ENCODE results near the gene NRG2.

DNA sequence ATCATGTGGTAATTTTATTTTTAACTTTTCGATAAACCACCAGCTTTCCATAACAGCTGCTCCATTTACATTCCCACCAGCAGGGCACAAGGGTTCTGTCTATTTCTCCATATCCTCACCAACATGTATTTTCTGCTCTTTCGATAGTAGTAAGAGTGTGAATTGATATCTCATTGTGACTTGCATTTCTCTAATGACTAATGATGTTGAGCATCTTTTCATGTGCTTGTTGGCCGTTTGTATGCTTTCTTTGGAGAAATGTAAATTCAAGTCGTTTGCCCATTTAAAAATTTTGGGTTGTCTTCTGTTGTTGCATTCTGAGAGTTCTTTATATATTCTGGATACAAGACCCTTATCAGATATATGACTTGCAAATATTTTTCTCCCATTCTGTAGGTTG is 201.6 kb downstream of the NRG2 start:
- TF ChIP-seq, protein P1, sequence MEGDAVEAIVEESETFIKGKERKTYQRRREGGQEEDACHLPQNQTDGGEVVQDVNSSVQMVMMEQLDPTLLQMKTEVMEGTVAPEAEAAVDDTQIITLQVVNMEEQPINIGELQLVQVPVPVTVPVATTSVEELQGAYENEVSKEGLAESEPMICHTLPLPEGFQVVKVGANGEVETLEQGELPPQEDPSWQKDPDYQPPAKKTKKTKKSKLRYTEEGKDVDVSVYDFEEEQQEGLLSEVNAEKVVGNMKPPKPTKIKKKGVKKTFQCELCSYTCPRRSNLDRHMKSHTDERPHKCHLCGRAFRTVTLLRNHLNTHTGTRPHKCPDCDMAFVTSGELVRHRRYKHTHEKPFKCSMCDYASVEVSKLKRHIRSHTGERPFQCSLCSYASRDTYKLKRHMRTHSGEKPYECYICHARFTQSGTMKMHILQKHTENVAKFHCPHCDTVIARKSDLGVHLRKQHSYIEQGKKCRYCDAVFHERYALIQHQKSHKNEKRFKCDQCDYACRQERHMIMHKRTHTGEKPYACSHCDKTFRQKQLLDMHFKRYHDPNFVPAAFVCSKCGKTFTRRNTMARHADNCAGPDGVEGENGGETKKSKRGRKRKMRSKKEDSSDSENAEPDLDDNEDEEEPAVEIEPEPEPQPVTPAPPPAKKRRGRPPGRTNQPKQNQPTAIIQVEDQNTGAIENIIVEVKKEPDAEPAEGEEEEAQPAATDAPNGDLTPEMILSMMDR (IDR thresholded peaks at IDR 0.05), result no peak
- no peak for TF ChIP-seq POLR2A (IDR thresholded peaks at IDR 0.05)

Data from adrenal gland (tissue), 5 donors.